GM04504 (cell line): ENCODE measurements around the gene DAP.
"Not testable (repeated sequence)": the region's sequence is repeated elsewhere in the genome, so short reads cannot be mapped to it uniquely, and the experiment has no call there.

Experiments
- DNase-seq: peaks from one replicate; pipeline ENCODE4 v3.0.0-alpha.2; 2012; ENCODE audit warnings: low read depth

The DAP gene

GRCh38 chr5:10653043-10653442 is 108.0 kb downstream of the DAP start:
- no peak for DNase-seq

GRCh38 chr5:10652606-10653005 is 108.4 kb downstream of the DAP start:
- DNase-seq = no peak

GRCh38 chr5:10652151-10652550 is 108.9 kb downstream of the DAP start:
- no peak for DNase-seq

DNA sequence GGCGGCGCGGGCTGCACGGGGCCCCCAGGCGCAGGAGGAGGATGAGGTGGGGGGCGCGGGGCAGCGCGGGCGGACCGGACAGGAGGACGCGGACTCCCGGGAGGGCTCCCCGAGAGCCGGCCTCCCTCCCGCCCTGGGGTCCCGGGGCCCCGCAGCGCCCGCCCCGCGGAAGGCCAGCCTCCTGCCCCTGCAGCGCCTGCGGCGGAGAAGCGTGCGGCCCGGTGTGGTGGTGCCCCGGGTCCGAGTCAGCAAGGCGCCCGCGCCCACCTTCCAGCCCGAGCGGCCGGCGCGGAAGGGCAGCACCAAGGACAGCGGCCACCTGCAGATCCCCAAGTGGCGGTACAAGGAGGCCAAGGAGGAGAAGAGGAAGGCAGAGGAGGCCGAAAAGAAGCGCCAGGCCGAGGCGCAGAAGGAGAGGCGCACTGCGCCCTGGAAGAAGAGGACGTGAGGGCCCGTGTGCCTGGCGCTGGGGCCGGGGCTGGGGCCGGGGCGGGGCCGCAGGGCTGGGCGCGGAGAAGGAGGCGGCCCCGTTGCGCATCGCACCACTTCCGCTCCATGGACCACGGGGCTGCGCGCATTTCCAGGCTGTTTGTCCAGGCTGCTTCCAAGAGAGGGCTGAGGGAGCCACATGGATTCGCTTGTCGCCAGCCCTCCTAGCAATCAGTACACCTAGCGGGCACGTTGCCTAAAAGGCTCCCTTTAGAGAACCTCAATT is 111.2 kb downstream of the DAP start:
- DNase-seq = no peak

DNA sequence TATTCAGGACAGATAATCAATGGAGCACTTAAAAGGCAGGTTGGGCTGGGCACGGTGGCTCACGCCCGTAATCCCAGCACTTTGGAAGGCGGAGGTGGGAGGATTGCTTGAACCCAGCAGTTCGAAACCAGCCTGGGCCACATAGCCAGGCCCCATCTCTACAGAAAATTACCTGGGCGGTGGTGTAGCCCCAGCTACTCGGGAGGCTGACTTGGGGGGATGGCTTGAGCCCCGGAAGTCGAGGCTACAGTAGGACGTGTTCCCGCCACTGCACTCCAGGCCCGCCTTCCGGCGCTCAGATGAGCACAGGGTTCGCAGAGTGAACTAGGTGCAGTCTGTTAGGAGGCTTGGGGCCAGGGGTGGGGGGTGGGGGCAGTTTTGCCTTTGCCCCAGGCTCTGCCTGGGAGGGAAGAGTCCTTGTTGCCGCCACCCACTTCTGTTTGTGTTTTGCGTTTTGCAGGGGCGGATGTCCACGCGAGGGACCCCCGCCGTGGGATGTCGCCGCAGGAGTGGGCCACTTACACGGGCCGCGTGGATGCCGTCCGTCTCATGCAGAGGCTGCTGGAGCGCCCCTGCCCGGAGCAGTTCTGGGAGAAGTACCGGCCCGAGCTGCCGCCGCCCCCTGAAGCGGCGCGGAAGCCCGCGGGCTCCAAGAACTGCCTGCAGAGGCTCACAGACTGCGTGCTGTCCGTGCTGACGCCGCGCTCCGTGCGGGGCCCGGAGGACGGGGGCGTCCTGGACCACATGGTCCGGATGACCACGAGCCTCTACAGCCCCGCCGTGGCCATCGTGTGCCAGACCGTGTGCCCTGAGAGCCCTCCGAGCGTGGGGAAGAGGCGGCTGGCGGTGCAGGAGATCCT is 112.0 kb downstream of the DAP start:
- DNase-seq = no peak

GRCh38 chr5:10647640-10648039 is 113.4 kb downstream of the DAP start:
- DNase-seq = no peak

- no peak for DNase-seq
These were observed 115.4 kb downstream of the DAP start for GRCh38 chr5:10645671-10646070.

GRCh38 chr5:10645146-10645545 is 115.9 kb downstream of the DAP start:
- no peak for DNase-seq

GRCh38 chr5:10644192-10644591 is 116.8 kb downstream of the DAP start:
- no peak for DNase-seq

DNA sequence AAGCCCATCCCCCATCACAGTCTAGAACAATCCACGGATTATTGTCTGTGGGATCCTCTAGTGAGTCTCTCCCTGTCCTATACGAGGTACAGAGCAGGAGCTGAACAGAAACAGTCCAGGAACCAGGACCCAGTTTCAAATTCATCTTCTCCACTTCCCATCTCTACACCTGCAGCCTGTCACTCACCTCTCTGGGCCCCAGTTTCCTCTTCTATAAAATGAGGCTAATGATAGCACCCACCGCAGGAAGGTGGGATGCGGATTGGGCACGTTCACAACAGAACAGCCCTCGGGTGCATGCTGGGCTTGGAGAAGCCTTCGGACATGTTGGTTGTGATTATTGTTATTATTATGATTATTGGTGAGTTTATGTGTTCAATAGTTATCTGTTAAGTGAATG is 118.7 kb downstream of the DAP start:
- DNase-seq = no peak

- DNase-seq = no peak
These were observed 121.1 kb downstream of the DAP start for GRCh38 chr5:10639846-10640368.

GRCh38 chr5:10638723-10639122 is 122.3 kb downstream of the DAP start:
- DNase-seq = not testable (repeated sequence)

DNA sequence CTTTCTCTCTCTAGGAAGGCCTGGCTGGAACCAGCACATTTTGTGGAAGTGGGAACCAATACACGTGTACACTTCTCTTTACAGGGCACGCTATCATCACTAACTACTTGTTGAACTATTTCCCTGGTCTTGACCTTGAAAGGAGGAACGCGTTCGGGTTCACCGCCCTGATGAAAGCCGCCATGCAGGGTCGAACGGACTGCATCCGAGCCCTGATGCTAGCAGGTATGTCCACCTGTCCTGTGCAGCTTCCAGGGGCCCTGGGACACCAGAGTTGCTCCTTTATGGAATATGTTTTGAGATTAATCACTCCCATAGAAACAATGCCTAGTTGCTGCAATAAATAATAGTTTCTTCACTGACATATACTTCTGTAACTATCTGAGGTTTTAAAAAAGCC is 123.1 kb downstream of the DAP start:
- DNase-seq = no peak

GRCh38 chr5:10636363-10637142 is 124.5 kb downstream of the DAP start:
- no peak for DNase-seq

DNA sequence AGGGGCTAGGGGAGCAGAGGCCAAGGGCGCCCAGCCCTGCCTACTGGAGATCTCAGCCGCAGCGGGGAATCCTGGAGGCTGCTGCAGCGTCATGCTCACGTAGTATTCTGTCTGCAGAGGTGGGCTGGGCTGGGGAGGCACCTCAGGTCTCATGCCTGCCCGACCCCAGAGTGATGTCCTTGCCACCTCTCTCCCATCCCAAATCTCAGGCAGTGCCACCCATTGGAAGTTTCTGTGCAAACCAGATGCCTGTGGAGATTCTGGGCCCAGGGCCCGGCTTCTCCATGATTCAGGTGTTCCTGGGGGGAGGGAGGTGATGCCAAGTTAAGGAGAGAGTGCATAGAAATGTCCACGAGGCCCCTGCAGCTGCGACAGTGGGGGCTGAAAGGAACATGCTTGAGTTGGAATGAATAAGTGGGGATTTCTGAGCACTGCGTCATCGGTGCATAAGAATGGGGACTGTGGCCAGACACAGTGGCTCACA is 125.1 kb downstream of the DAP start:
- DNase-seq = no peak

DNA sequence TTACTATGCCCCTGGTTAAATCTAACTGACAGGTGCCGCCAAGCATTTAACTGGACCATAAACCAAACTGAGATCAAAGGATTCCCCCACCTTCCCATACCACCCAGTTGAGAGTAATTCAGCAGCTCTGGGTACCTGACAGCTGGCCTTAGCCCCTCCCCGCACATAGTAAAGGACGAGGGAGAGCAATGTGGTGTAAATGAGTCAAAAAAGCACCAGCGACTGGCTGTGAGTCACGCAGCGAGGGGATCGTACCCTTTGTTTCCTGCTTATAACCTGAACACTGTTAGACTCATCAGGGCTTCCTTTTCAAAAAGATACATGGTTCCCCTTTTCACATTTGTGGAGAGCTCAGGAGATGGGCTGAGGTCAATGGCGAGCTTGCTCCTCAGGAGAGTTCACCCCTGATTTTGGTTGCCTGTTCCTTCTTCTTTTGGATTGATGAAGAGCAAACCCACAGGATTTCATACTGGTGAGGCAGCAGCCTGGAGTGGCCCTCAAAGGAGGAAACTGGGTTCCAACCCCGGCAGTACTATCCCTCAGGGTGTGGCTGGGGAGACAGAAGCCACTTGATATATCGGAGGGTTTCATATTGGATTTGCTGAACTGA is 125.7 kb downstream of the DAP start:
- DNase-seq = no peak

- DNase-seq = no peak
These were observed 126.5 kb downstream of the DAP start for GRCh38 chr5:10634562-10634961.

- no peak for DNase-seq
These were observed 127.0 kb downstream of the DAP start for GRCh38 chr5:10634050-10634449.

DNA sequence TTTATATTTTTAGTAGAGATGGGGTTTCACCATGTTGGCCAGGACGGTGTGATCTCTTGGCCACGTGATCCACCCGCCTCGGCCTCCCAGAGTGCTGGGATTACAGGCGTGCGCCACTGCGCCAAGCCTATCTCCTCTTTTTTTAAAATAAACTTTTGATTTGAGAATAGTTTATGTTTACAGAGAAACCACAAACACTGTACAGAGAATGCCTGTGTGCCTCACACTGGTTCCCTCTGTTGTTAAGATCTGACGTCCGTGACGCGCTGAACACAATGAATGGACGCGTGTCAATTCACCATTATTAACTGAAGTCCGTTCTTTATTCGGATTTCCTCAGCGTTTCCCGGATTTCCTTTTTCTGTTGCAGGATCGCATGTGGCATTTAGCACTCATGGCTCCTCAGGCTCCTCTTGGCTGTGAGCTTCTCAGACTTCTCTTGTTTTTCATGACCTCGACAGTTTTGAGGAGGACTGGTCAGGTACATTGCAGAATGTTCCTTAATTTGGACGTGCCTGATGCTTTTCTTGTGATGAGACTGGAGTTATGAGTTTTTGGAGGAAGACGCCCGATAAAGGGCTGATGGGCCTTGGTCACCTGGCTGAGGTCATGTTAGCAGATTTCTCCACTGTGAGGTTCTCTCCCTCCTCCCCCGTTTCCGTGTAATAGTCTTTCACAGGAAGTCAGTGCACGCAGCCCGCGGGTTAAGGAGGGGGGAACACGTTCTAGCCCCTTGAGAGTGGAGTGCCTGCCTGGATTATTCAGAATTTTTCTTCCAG is 127.6 kb downstream of the DAP start:
- DNase-seq = no peak

- DNase-seq = no peak
These were observed 128.8 kb downstream of the DAP start for GRCh38 chr5:10632110-10632761.
